GM18867 (cell line): ENCODE measurements around the gene MRPL36.

Source experiments
- ATAC-seq: cut with Tn5 transposase; IDR thresholded peaks from one replicate; pipeline ENCODE4 v1.9.1; 2021; ENCODE audit warnings: mild to moderate bottlenecking, moderate library complexity; ENCODE audit not compliant: unreplicated experiment

The MRPL36 gene

GRCh38 chr5:1751864-1752822, 47.5 kb downstream of the MRPL36 start:
- no peak for ATAC-seq

- no peak for ATAC-seq
These were observed 48.4 kb downstream of the MRPL36 start for GRCh38 chr5:1751026-1751863.

GRCh38 chr5:1750469-1750868, 49.2 kb downstream of the MRPL36 start:
- ATAC-seq, result no peak

GRCh38 chr5:1749346-1750124, 50.1 kb downstream of the MRPL36 start:
- ATAC-seq, result no peak

GRCh38 chr5:1748845-1749244, 50.8 kb downstream of the MRPL36 start:
- no peak for ATAC-seq
